Tibial nerve (tissue), 4 donors: ENCODE data around the gene CDV3.

ENCODE experiments used
- EP300 ChIP-seq, 2 donors: sonication (generic); formaldehyde crosslinking; IDR thresholded peaks; one replicate each; pipeline ENCODE4 v1.6.1; 2017; ENCODE audit warnings: antibody characterized with exemption in 2 of 2, mild to moderate bottlenecking in 1 of 2
- POLR2A ChIP-seq, 2 donors: fragments of 450-650 bp; IDR thresholded peaks; one replicate each; pipeline ENCODE4 v1.6.1; 2017; ENCODE audit warnings: antibody characterized with exemption in 2 of 2, mild to moderate bottlenecking in 2 of 2, moderate library complexity in 2 of 2
- TF ChIP-seq, protein P1 (sequence below), 5 experiments: fragments of 200-600 bp in 3 of 5; fragments of 450-650 bp in 2 of 5; sonication (generic) in 3 of 5; IDR thresholded peaks; one replicate each; pipeline ENCODE4 v1.5.1; 2016 to 2019; ENCODE audit warnings: antibody characterized with exemption in 5 of 5, mild to moderate bottlenecking in 3 of 5, moderate library complexity in 2 of 5

DNA sequence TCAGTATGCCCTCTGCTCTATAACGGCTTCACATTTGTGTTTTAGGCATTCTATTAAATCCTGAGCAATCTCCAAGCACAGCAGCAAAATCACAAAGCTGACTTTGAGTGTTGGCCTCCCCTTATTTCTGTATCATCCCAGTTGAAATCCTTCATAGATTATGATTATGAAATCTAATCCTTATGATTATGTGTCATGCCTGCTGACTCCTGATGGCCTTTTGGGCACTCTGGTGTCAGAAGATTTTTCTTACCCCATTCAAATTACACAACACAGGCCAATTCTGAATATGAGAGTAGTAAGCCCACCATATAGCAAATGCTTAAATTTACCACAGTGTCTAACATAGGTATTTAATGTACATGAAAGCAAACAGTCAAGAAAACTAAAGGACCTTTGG, 34.3 kb downstream of the CDV3 start:
- TF ChIP-seq, protein P1, sequence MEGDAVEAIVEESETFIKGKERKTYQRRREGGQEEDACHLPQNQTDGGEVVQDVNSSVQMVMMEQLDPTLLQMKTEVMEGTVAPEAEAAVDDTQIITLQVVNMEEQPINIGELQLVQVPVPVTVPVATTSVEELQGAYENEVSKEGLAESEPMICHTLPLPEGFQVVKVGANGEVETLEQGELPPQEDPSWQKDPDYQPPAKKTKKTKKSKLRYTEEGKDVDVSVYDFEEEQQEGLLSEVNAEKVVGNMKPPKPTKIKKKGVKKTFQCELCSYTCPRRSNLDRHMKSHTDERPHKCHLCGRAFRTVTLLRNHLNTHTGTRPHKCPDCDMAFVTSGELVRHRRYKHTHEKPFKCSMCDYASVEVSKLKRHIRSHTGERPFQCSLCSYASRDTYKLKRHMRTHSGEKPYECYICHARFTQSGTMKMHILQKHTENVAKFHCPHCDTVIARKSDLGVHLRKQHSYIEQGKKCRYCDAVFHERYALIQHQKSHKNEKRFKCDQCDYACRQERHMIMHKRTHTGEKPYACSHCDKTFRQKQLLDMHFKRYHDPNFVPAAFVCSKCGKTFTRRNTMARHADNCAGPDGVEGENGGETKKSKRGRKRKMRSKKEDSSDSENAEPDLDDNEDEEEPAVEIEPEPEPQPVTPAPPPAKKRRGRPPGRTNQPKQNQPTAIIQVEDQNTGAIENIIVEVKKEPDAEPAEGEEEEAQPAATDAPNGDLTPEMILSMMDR (IDR thresholded peaks at IDR 0.05), result no peak
- no peak for TF ChIP-seq POLR2A (IDR thresholded peaks at IDR 0.05)
- TF ChIP-seq EP300 (IDR thresholded peaks at IDR 0.05), result no peak
